HG02884 (cell line): ENCODE data around the gene ACADL.

Source experiments
- ATAC-seq: cut with Tn5 transposase; IDR thresholded peaks from one replicate; pipeline ENCODE4 v1.9.1; 2021; ENCODE audit warnings: mild to moderate bottlenecking, moderate library complexity; ENCODE audit not compliant: unreplicated experiment

ACADL gene

GRCh38 chr2:210224941-210225672 is at the start of gene ACADL:
Gene ACADL, minus strand, starts transcription at chr2:210225447. Its CDS starts 184 bp downstream, at chr2:210225263.
- no peak for ATAC-seq

GRCh38 chr2:210271300-210271699 is 46.1 kb upstream of the ACADL start:
- no peak for ATAC-seq

- no peak for ATAC-seq
Measured at GRCh38 chr2:210269148-210269547, 43.9 kb upstream of the ACADL start.

GRCh38 chr2:210268281-210268680 is 43.0 kb upstream of the ACADL start:
- ATAC-seq = no peak

GRCh38 chr2:210267698-210268097 is 42.5 kb upstream of the ACADL start:
- no peak for ATAC-seq

GRCh38 chr2:210264282-210264681 is 39.0 kb upstream of the ACADL start:
- no peak for ATAC-seq

GRCh38 chr2:210263841-210264240 is 38.6 kb upstream of the ACADL start:
- ATAC-seq = no peak

- no peak for ATAC-seq
Measured at GRCh38 chr2:210262036-210262435, 36.8 kb upstream of the ACADL start.

GRCh38 chr2:210259687-210260086 is 34.4 kb upstream of the ACADL start:
- no peak for ATAC-seq

GRCh38 chr2:210252699-210253606 is 27.7 kb upstream of the ACADL start:
- no peak for ATAC-seq

GRCh38 chr2:210250622-210251021 is 25.4 kb upstream of the ACADL start:
- no peak for ATAC-seq

GRCh38 chr2:210233487-210233886 is 8.2 kb upstream of the ACADL start:
- ATAC-seq = no peak

GRCh38 chr2:210230984-210231383 is 5.7 kb upstream of the ACADL start:
- no peak for ATAC-seq

GRCh38 chr2:210230518-210230917 is 5.3 kb upstream of the ACADL start:
- ATAC-seq = no peak

- ATAC-seq = no peak
Measured at GRCh38 chr2:210228586-210228985, 3.3 kb upstream of the ACADL start.

- no peak for ATAC-seq
Measured at GRCh38 chr2:210227290-210228088, 2.2 kb upstream of the ACADL start.

- ATAC-seq = no peak
Measured at GRCh38 chr2:210226223-210226622, 976 bp upstream of the ACADL start.

- no peak for ATAC-seq
Measured at GRCh38 chr2:210224591-210224940, 681 bp downstream of the ACADL start.

- no peak for ATAC-seq
Measured at GRCh38 chr2:210215120-210215519, 10.1 kb downstream of the ACADL start.

GRCh38 chr2:210210185-210210584 is 15.1 kb downstream of the ACADL start:
- ATAC-seq = no peak

GRCh38 chr2:210207929-210208328 is 17.3 kb downstream of the ACADL start:
- ATAC-seq = no peak
